Activated B cell treated with CpG ODN at 0.5 μM for 24 hours (primary cell): ENCODE data around the gene TMEM130. TPM values are rescaled to one million over a fixed set of nuclear protein-coding genes. Genes with fewer than 3 reads are reported as not detected.

Experiments
- ATAC-seq: fragments of 200-7000 bp; cut with Tn5 transposase; one replicate; pipeline ENCODE4 v1.10.0; 2021; ENCODE audit warnings: low read depth, mild to moderate bottlenecking, moderate library complexity
- CTCF ChIA-PET: fragments of 350-600 bp; sonication (Branson Sonifier 250); formaldehyde crosslinking; loops from one replicate; lab custom pipeline; 2021; ENCODE audit warnings: antibody characterized with exemption; lab: Charles Lee
- POLR2A ChIA-PET: fragments of 350-600 bp; sonication (Branson Sonifier 250); formaldehyde crosslinking; loops from one replicate; lab custom pipeline; 2021; ENCODE audit warnings: antibody characterized with exemption; lab: Charles Lee
- DNase-seq: peaks from one replicate; pipeline ENCODE4 v3.0.0; 2022
- H3K27ac Mint-ChIP-seq: one replicate; pipeline ENCODE4 v1.8.0; 2020; ENCODE audit warnings: mixed read lengths
- H3K27me3 Mint-ChIP-seq: one replicate; pipeline ENCODE4 v1.8.0; 2021; ENCODE audit warnings: mixed read lengths
- H3K36me3 Mint-ChIP-seq: one replicate; pipeline ENCODE4 v1.8.0; 2021; ENCODE audit warnings: low read depth, mixed read lengths
- H3K4me1 Mint-ChIP-seq: one replicate; pipeline ENCODE4 v1.8.0; 2021; ENCODE audit warnings: mixed read lengths
- H3K4me3 Mint-ChIP-seq: one replicate; pipeline ENCODE4 v1.8.0; 2020; ENCODE audit warnings: mild to moderate bottlenecking, mixed read lengths
- H3K9me3 Mint-ChIP-seq: one replicate; pipeline ENCODE4 v1.8.0; 2020; ENCODE audit warnings: mixed read lengths
- CTCF ChIP-seq: fragments of 200-600 bp; IDR thresholded peaks from one replicate; pipeline ENCODE4 v1.8.0; 2022; ENCODE audit warnings: antibody characterized with exemption, mild to moderate bottlenecking
- intact Hi-C: fragments of 100-400 bp; cut with micrococcal nuclease; formaldehyde crosslinking; loops from one replicate; pipeline ENCODE4 v1.15.1; 2024
- total RNA-seq: library from RNA; stranded (reverse); gene quantifications from 2 replicates; pipeline ENCODE4 v1.2.3, GENCODE V29; 2022

Gene TMEM130
- total RNA-seq, 1 donor from 2014 or later = 0.31 TPM

DNA sequence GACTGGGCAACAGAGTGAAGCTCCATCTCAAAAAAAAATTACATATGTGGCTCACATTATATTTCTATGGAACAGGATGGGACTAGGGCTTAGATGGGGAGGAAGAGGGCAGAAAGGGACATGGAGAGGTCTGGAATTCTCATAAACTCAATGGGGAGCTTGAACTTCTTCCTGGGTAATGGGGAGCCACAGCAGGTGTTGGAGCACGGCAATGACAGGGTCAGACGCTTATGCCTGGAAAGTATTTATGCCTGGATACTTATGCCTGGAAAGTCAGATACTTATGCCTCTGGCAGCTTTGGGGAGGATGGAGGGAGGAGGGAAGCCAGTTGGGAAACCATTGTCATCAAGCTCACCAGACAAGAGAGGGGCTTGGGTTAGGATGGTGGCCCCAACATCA is 36.8 kb downstream of the TMEM130 start:
- ChIA-PET POLR2A (no interaction called here), CTCF (interaction anchor here (0.9 to 1.2 kb wide), 2 partner anchors 41 to 87 kb away, joined by 3 read pairs; no protein-coding TSS in a partner anchor)
- no peak for ATAC-seq
- Mint-ChIP-seq H3K36me3 (no peaks in the 10 kb centered on the region), H3K9me3 (no peaks in the 10 kb centered on the region), H3K27me3 (peaks cover 10% of the 10 kb centered on the region), H3K4me1 (no peaks in the 10 kb centered on the region), H3K27ac (no peak overlapping the region), H3K4me3 (no peak overlapping the region)
- TF ChIP-seq CTCF = no peak
- DNase-seq = no peak
- intact Hi-C loops = no loop called here

DNA sequence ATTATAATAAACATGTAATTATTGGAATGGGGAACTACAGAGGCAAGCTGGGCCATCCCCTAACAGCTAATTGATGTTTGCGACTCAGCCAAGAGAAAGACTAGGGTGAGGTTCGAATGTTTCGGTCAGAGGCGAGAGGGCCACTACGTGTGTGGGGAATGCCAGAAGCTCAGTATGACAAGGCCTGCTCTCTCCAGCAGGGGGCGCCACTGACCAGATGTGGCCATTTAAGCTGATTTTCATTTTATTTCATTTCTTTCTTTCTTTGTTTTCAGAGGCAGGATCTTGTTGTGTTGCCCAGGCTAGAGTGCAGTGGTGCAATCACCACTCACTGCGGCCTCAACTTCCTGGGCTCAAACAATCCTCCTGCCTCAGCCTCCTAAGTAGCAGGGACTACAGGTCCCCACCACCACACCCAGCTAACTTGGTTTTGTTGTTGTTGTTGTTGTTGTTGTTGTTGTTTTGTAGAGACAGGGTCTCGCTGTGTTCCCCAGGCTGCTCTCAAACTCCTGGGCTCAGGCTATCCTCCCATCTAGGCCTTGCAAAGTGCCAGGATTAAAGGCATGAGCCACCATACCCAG is 38.1 kb downstream of the TMEM130 start:
- Mint-ChIP-seq H3K9me3 (no peaks in the 10 kb centered on the region), H3K4me3 (no peak overlapping the region), H3K4me1 (no peaks in the 10 kb centered on the region), H3K27ac (no peak overlapping the region), H3K27me3 (peaks cover 5% of the 10 kb centered on the region), H3K36me3 (no peaks in the 10 kb centered on the region)
- POLR2A ChIA-PET = no interaction called here
- DNase-seq = no peak
- TF ChIP-seq CTCF = no peak
- CTCF ChIA-PET = interaction anchor here (1.2 to 1.7 kb wide), 3 partner anchors 10 to 43 kb away, joined by 3 to 5 read pairs (median 3); no protein-coding TSS in a partner anchor
- ATAC-seq = no peak
- intact Hi-C loops = no loop called here

DNA sequence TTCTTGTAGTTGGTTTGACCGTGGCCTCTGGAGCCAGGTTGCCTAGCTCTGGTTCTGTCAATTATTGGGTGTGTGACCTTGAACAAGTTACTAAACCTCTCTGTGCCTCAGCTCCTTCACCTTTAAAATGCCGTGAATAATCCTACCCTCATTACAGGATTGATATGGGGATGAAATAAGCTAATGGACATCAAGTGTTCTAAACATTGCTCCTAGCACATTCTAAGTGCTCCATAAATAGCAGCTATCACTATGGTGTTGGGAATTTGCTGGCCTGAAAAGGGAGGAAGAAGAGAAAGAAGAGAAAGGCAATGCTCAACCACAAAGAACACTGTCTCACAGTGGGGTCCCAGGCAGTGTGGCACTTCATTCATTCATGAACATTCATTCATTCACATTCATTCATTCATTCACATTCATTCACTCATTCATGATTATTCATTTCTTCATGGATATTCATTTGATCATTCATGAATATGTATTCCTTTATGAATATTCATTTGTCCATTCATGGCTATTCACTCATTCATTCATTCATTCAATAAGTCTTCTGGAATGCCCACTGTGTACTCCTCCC is 38.8 kb downstream of the TMEM130 start:
- no peak for DNase-seq
- Mint-ChIP-seq H3K27ac (no peak overlapping the region), H3K4me3 (no peak overlapping the region), H3K9me3 (no peaks in the 10 kb centered on the region), H3K27me3 (peaks cover 5% of the 10 kb centered on the region), H3K4me1 (no peaks in the 10 kb centered on the region), H3K36me3 (no peaks in the 10 kb centered on the region)
- no peak for ATAC-seq
- intact Hi-C loops = no loop called here
- CTCF ChIA-PET = interaction anchor here (1.2 to 1.7 kb wide), 2 partner anchors 10 to 42 kb away, joined by 3 to 5 read pairs; no protein-coding TSS in a partner anchor
- POLR2A ChIA-PET = no interaction called here
- TF ChIP-seq CTCF = no peak

GRCh38 chr7:98828368-98828767 is 41.4 kb downstream of the TMEM130 start:
- H3K4me3 Mint-ChIP-seq = no peak overlapping the region
- ATAC-seq (no peak), DNase-seq (no peak)
- TF ChIP-seq CTCF = no peak
- intact Hi-C loops = no loop called here
- H3K4me1 Mint-ChIP-seq = no peaks in the 10 kb centered on the region
- no peaks in the 10 kb centered on the region for H3K9me3 Mint-ChIP-seq
- POLR2A ChIA-PET = no interaction called here
- CTCF ChIA-PET = no interaction called here
- peaks cover 2% of the 10 kb centered on the region for H3K27me3 Mint-ChIP-seq
- no peaks in the 10 kb centered on the region for H3K36me3 Mint-ChIP-seq
- no peak overlapping the region for H3K27ac Mint-ChIP-seq

- Mint-ChIP-seq H3K4me3 (no peak overlapping the region), H3K4me1 (no peaks in the 10 kb centered on the region), H3K27me3 (peaks cover 3% of the 10 kb centered on the region), H3K27ac (no peak overlapping the region), H3K9me3 (no peaks in the 10 kb centered on the region), H3K36me3 (no peaks in the 10 kb centered on the region)
- CTCF ChIA-PET = no interaction called here
- no peak for DNase-seq
- POLR2A ChIA-PET = no interaction called here
- ATAC-seq = no peak
- TF ChIP-seq CTCF = no peak
- intact Hi-C loops = no loop called here
Observed at GRCh38 chr7:98827258-98827657, 42.6 kb downstream of the TMEM130 start.
